Lung (tissue), 12 donors: Measurements from ENCODE around the gene TGFBR1. TPM values are rescaled to one million over a fixed set of nuclear protein-coding genes. Genes with fewer than 3 reads are reported as not detected.

Experiments used
- ATAC-seq: fragments of 200-7000 bp; cut with Tn5 transposase; one replicate; pipeline ENCODE4 v1.9.1; 2020; ENCODE audit warnings: moderate number of reproducible peaks; ENCODE audit not compliant: insufficient read depth, low FRiP score
- DNase-seq, 3 donors: peaks; one replicate each; pipeline ENCODE4 v3.0.0-alpha.2; 2013 to 2017
- H3K27ac ChIP-seq, 2 donors: one replicate each; pipeline ENCODE4 v1.5.1; 2013; ENCODE audit warnings: mild to moderate bottlenecking in 2 of 2, moderate library complexity in 2 of 2, control low read depth in 1 of 2, inconsistent platforms in 1 of 2, low read depth in 1 of 2, low read length in 1 of 2
- H3K27me3 ChIP-seq, 3 donors: one replicate each; pipeline ENCODE4 v1.5.1; 2013; ENCODE audit warnings: low read length in 2 of 3; ENCODE audit not compliant: control insufficient read depth in 3 of 3, insufficient read depth in 3 of 3
- H3K36me3 ChIP-seq, 4 donors: one replicate each; pipeline ENCODE4 v1.5.1; 2013; ENCODE audit warnings: low read length in 4 of 4, mild to moderate bottlenecking in 1 of 4, moderate library complexity in 1 of 4; ENCODE audit not compliant: control insufficient read depth in 4 of 4, insufficient read depth in 4 of 4
- H3K4me1 ChIP-seq, 5 donors: one replicate each; pipeline ENCODE4 v1.5.1; 2013; ENCODE audit warnings: low read length in 5 of 5, mild to moderate bottlenecking in 2 of 5, moderate library complexity in 1 of 5; ENCODE audit not compliant: control insufficient read depth in 5 of 5, insufficient read depth in 5 of 5
- H3K4me3 ChIP-seq: one replicate; pipeline ENCODE4 v1.5.1; 2013; ENCODE audit warnings: mild to moderate bottlenecking, control low read depth, moderate library complexity
- H3K9ac ChIP-seq, 2 donors: one replicate each; pipeline ENCODE4 v1.5.1; 2013; ENCODE audit warnings: low read length in 2 of 2, control low read depth in 1 of 2; ENCODE audit not compliant: insufficient read depth in 1 of 2
- H3K9me3 ChIP-seq, 4 donors: one replicate each; pipeline ENCODE4 v1.5.1; 2013; ENCODE audit warnings: low read length in 3 of 4, mild to moderate bottlenecking in 1 of 4, moderate library complexity in 1 of 4; ENCODE audit not compliant: control insufficient read depth in 4 of 4, insufficient read depth in 3 of 4
- WGBS, 2 donors: extraction: QIAGEN DNeasy Blood & Tissue Kit; methylation state at CpG; one replicate each; pipeline ENCODE4 v1.1.7; 2013; 5-methylcytosine and 5-hydroxymethylcytosine counted together
- polyA plus RNA-seq, 2 donors: library from polyadenylated mRNA; stranded (reverse); fragments of 200-250 nt; gene quantifications; one replicate each; pipeline ENCODE4 v1.2.1, GENCODE V29; 2013
- total RNA-seq, 2 donors: library from RNA; depleted of rRNA in 1 of 2; stranded (reverse); fragments of >200 nt in 1 of 2; gene quantifications; one replicate each; pipeline ENCODE4 v1.2.1, GENCODE V29; 2014 to 2021
- TF ChIP-seq, protein P1 (sequence below): IDR thresholded peaks from 2 replicates; pipeline ENCODE4 v1.5.1; 2012; ENCODE audit warnings: mild to moderate bottlenecking; ENCODE audit errors: control extremely low read depth, extremely low read depth
- donor health status: control.
- donor health status: control.
- donor health status: Bipolar disorder and iron deficiency.
- donor health status: healthy.
- donor health status: DM: yes; HTN: yes; CAD: no.

The TGFBR1 gene
- total and polyA plus RNA-seq, 4 donors, result 14.2 to 73.2 (median 28.9) TPM

DNA sequence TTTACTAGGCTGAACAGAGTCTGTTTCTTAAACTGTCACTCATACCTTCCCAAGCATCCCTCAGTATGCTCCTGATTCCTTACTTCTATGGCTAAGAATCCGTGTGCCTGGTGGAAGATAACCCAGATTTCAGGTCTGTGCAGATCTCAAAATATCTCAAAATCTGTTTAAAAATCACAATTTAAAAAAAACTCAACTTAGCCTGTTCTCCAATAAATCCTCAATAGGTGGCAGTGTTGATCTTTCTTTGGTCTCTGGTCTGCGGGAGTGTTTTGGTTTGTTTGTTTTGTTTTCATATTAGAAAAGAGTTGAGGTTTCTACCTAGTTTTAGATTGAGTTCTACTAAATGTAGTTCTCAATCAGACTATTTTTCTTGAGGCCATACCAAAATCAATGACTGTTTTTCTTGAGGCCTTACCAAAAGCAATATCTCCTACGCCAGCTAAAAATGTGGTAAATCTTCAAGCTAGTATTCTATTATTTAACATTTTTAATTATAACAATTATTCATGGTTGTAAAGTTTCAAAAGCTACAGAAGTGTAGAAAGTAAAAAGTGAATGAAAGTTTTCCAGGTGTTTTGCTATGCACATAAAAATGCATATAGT is 57.9 kb downstream of the TGFBR1 start:
- Histone ChIP-seq H3K27ac (no peak overlapping the region), H3K9me3 (no peaks in the 10 kb centered on the region), H3K4me3 (no peak overlapping the region), H3K27me3 (no peaks in the 10 kb centered on the region), H3K4me1 (peaks cover 0 to 5% (median 0%) of the 10 kb centered on the region in 5 donors), H3K36me3 (no peaks in the 10 kb centered on the region), H3K9ac (peak overlapping the region in 1 of 2 donors; percentile 38)
- 34% methylated on average over 3 of the region's 3 CpGs for WGBS, 2 donors
- ATAC-seq, result no peak
- TF ChIP-seq, protein P1, sequence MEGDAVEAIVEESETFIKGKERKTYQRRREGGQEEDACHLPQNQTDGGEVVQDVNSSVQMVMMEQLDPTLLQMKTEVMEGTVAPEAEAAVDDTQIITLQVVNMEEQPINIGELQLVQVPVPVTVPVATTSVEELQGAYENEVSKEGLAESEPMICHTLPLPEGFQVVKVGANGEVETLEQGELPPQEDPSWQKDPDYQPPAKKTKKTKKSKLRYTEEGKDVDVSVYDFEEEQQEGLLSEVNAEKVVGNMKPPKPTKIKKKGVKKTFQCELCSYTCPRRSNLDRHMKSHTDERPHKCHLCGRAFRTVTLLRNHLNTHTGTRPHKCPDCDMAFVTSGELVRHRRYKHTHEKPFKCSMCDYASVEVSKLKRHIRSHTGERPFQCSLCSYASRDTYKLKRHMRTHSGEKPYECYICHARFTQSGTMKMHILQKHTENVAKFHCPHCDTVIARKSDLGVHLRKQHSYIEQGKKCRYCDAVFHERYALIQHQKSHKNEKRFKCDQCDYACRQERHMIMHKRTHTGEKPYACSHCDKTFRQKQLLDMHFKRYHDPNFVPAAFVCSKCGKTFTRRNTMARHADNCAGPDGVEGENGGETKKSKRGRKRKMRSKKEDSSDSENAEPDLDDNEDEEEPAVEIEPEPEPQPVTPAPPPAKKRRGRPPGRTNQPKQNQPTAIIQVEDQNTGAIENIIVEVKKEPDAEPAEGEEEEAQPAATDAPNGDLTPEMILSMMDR, result peak; percentile 26
- peak in 2 of 3 donors; percentile 77 for DNase-seq

DNA sequence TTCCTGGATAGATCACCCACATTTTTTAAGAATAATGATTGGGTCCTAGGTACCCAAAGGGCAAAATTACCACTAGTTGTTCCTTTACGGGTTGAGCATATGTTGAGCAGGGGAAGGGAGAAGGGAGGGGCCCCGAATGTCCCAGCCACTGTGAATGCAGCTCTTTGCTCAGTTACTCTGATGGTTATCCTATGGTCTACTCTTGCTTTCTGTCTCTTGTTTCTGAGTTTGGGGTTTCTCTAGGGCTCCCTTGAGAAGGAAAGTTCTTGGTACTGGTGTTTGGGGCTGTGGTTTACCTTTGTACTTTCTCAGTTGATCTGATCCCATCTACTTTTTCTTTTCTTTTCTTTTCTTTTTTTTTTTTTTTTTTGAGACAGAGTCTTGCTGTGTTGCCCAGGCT is 61.2 kb downstream of the TGFBR1 start:
- no peaks in the 10 kb centered on the region for H3K4me1 ChIP-seq
- H3K36me3 ChIP-seq, result no peaks in the 10 kb centered on the region
- 89 to 97% methylated on average over 2 of the region's 2 CpGs for WGBS, 2 donors
- H3K9ac ChIP-seq, result no peak overlapping the region
- peaks cover 0 to 2% (median 0%) of the 10 kb centered on the region in 3 donors for H3K27me3 ChIP-seq
- DNase-seq (no peak), ATAC-seq (no peak)
- no peaks in the 10 kb centered on the region for H3K9me3 ChIP-seq
- H3K4me3 ChIP-seq, result no peak overlapping the region
- H3K27ac ChIP-seq, result no peak overlapping the region
- TF ChIP-seq, protein P1, result no peak

DNA sequence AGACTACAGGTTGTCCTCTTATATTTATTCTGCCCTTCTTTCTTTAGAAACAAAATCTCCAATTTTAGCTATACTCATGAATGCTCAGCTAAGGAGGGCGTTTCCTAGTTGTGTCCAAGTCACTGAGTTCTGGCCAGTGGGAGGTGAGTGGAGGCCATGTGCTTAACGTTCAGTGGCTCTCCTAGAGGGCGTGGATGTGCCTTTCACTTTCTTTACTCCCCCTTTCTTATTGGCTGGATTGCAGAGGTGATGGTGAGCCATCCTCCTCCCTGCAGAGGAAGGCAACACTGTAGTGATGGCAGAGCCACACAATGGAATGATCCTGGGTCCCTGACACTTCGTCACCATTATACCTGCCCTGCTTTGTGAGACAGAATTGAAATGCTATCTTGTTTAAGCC is 62.2 kb downstream of the TGFBR1 start:
- TF ChIP-seq, protein P1, result no peak
- 80 to 87% methylated on average over 4 of the region's 4 CpGs for WGBS, 2 donors

DNA sequence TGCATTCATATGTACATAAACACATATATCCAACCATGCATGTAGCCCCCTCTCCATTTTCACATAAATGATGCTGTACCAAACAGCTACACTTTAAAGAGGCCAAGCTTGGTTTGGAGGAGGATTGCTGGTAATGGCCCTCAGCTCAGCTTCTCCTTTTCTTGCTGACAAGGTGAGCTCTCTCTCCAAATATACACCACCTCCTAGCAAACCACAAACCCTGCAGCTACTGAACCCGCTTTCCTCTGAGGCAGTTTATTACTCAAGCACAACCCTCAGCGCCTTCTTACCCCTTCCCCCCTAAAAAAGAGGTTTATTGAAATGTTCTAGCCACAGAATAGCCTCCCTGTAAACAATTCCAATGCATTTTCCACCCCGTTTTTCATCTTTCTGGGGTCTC is 62.8 kb downstream of the TGFBR1 start:
- Histone ChIP-seq H3K4me3 (no peak overlapping the region), H3K27ac (no peak overlapping the region), H3K9me3 (no peaks in the 10 kb centered on the region), H3K27me3 (peaks cover 0 to 2% (median 0%) of the 10 kb centered on the region in 3 donors), H3K9ac (no peak overlapping the region), H3K36me3 (no peaks in the 10 kb centered on the region), H3K4me1 (no peaks in the 10 kb centered on the region)
- WGBS, 2 donors, result 30 to 56% methylated on average over 3 of the region's 3 CpGs
- TF ChIP-seq, protein P1, result no peak
- ATAC-seq, result no peak
- no peak for DNase-seq

More for the DNA sequence above, 62.2 kb downstream of the TGFBR1 start:
- H3K9ac ChIP-seq, result no peak overlapping the region
- no peaks in the 10 kb centered on the region for H3K4me1 ChIP-seq
- no peak overlapping the region for H3K4me3 ChIP-seq
- H3K36me3 ChIP-seq, result no peaks in the 10 kb centered on the region
- DNase-seq (no peak), ATAC-seq (no peak)
- H3K27ac ChIP-seq, result no peak overlapping the region
- peaks cover 0 to 2% (median 0%) of the 10 kb centered on the region in 3 donors for H3K27me3 ChIP-seq
- no peaks in the 10 kb centered on the region for H3K9me3 ChIP-seq
